T-helper 17 cell (primary cell): ENCODE measurements around the gene HMCN2. TPM values are rescaled to one million over a fixed set of nuclear protein-coding genes. Genes with fewer than 3 reads are reported as not detected.
"Not testable (repeated sequence)": the region's sequence is repeated elsewhere in the genome, so short reads cannot be mapped to it uniquely, and the experiment has no call there.

Experiments used
- ATAC-seq: fragments of 150-1000 bp; cut with Tn5 transposase; 2 replicates; pipeline ENCODE4 v1.10.0; 2021; ENCODE audit warnings: mild to moderate bottlenecking, moderate library complexity
- DNase-seq, 3 donors: peaks; one replicate each; pipeline versions ENCODE4 v3.0.0 to v3.0.0-alpha.2; 2020 to 2021
- H3K9me3 ChIP-seq: one replicate; pipeline ENCODE4 v1.7.0; 2013; ENCODE audit warnings: low read length, mild to moderate bottlenecking; ENCODE audit not compliant: control insufficient read depth, poor library complexity, severe bottlenecking
- H3K27ac Mint-ChIP-seq: one replicate; pipeline ENCODE4 v1.8.0; 2022; ENCODE audit warnings: mild to moderate bottlenecking, moderate library complexity, mixed read lengths
- H3K27me3 Mint-ChIP-seq: one replicate; pipeline ENCODE4 v1.8.0; 2022; ENCODE audit warnings: mixed read lengths
- H3K36me3 Mint-ChIP-seq: one replicate; pipeline ENCODE4 v1.8.0; 2022; ENCODE audit warnings: low read depth, mixed read lengths
- H3K4me1 Mint-ChIP-seq: one replicate; pipeline ENCODE4 v1.8.0; 2022; ENCODE audit warnings: mild to moderate bottlenecking, mixed read lengths
- H3K4me3 Mint-ChIP-seq: one replicate; pipeline ENCODE4 v1.8.0; 2022; ENCODE audit warnings: mild to moderate bottlenecking, moderate library complexity, mixed read lengths
- total RNA-seq, 4 donors: library from RNA in 2 of 4; stranded (reverse) in 2 of 4; gene quantifications; one replicate each; pipeline ENCODE4 v1.2.3 and lab custom pipeline; 2022 to 2026

The HMCN2 gene
- total RNA-seq, 2 donors from 2014 or later, result 0.12 TPM; not detected in 1

- H3K4me1 Mint-ChIP-seq, result peaks cover 26% of the 10 kb centered on the region
- H3K9me3 ChIP-seq, result no peaks in the 10 kb centered on the region
- DNase-seq (no peak), ATAC-seq (no peak)
- no peak overlapping the region for H3K4me3 Mint-ChIP-seq
- H3K36me3 Mint-ChIP-seq, result no peaks in the 10 kb centered on the region
- no peaks in the 10 kb centered on the region for H3K27me3 Mint-ChIP-seq
- H3K27ac Mint-ChIP-seq, result no peak overlapping the region
These were observed 21.7 kb upstream of the HMCN2 start for GRCh38 chr9:130243882-130244170.

GRCh38 chr9:130244548-130245165, 20.9 kb upstream of the HMCN2 start:
- no peaks in the 10 kb centered on the region for H3K9me3 ChIP-seq
- H3K4me3 Mint-ChIP-seq, result no peak overlapping the region
- H3K27me3 Mint-ChIP-seq, result no peaks in the 10 kb centered on the region
- H3K36me3 Mint-ChIP-seq, result no peaks in the 10 kb centered on the region
- H3K27ac Mint-ChIP-seq, result no peak overlapping the region
- ATAC-seq (no peak), DNase-seq (no peak)
- H3K4me1 Mint-ChIP-seq, result peaks cover 25% of the 10 kb centered on the region

- Mint-ChIP-seq H3K27ac (no peak overlapping the region), H3K4me1 (peaks cover 19% of the 10 kb centered on the region), H3K27me3 (no peaks in the 10 kb centered on the region), H3K4me3 (no peak overlapping the region), H3K36me3 (no peaks in the 10 kb centered on the region)
- ATAC-seq, result no peak
- no peak for DNase-seq
- H3K9me3 ChIP-seq, result no peaks in the 10 kb centered on the region
These were observed 20.1 kb upstream of the HMCN2 start for GRCh38 chr9:130245474-130245873.

- H3K27me3 Mint-ChIP-seq, result no peaks in the 10 kb centered on the region
- ATAC-seq, result no peak
- no peak overlapping the region for H3K4me3 Mint-ChIP-seq
These were observed 19.4 kb upstream of the HMCN2 start for GRCh38 chr9:130246126-130246525.

GRCh38 chr9:130254747-130255630, 10.6 kb upstream of the HMCN2 start:
- DNase-seq (no peak), ATAC-seq (no peak)
- no peaks in the 10 kb centered on the region for H3K9me3 ChIP-seq
- H3K36me3 Mint-ChIP-seq, result no peaks in the 10 kb centered on the region
- H3K4me1 Mint-ChIP-seq, result peaks cover 2% of the 10 kb centered on the region
- peaks cover 25% of the 10 kb centered on the region for H3K27me3 Mint-ChIP-seq
- H3K27ac Mint-ChIP-seq, result no peak overlapping the region
- no peak overlapping the region for H3K4me3 Mint-ChIP-seq

More at GRCh38 chr9:130246126-130246525, 19.4 kb upstream of the HMCN2 start:
- Mint-ChIP-seq H3K27ac (no peak overlapping the region), H3K4me1 (peaks cover 13% of the 10 kb centered on the region), H3K36me3 (no peaks in the 10 kb centered on the region)
- DNase-seq, result no peak
- no peaks in the 10 kb centered on the region for H3K9me3 ChIP-seq

GRCh38 chr9:130255631-130256134, 9.9 kb upstream of the HMCN2 start:
- Mint-ChIP-seq H3K4me1 (peaks cover 2% of the 10 kb centered on the region), H3K36me3 (no peaks in the 10 kb centered on the region), H3K27ac (no peak overlapping the region), H3K4me3 (no peak overlapping the region), H3K27me3 (peaks cover 31% of the 10 kb centered on the region)
- ATAC-seq (no peak), DNase-seq (no peak)
- no peaks in the 10 kb centered on the region for H3K9me3 ChIP-seq

- H3K4me1 Mint-ChIP-seq, result peaks cover 2% of the 10 kb centered on the region
- ATAC-seq (no peak), DNase-seq (no peak)
- H3K27me3 Mint-ChIP-seq, result peaks cover 37% of the 10 kb centered on the region
- H3K36me3 Mint-ChIP-seq, result no peaks in the 10 kb centered on the region
- no peaks in the 10 kb centered on the region for H3K9me3 ChIP-seq
- H3K27ac Mint-ChIP-seq, result no peak overlapping the region
- no peak overlapping the region for H3K4me3 Mint-ChIP-seq
These were observed 8.9 kb upstream of the HMCN2 start for GRCh38 chr9:130256644-130257043.

GRCh38 chr9:130258137-130258536, 7.4 kb upstream of the HMCN2 start:
- not testable (repeated sequence) for H3K4me3 Mint-ChIP-seq, H3K36me3 Mint-ChIP-seq, H3K4me1 Mint-ChIP-seq, ATAC-seq, DNase-seq, H3K9me3 ChIP-seq, H3K27ac Mint-ChIP-seq
- peaks cover 44% of the 10 kb centered on the region for H3K27me3 Mint-ChIP-seq

- peaks cover 3% of the 10 kb centered on the region for H3K36me3 Mint-ChIP-seq
- DNase-seq (no peak), ATAC-seq (no peak)
- peaks cover 53% of the 10 kb centered on the region for H3K27me3 Mint-ChIP-seq
- H3K27ac Mint-ChIP-seq, result no peak overlapping the region
- H3K4me1 Mint-ChIP-seq, result peaks cover 3% of the 10 kb centered on the region
- no peak overlapping the region for H3K4me3 Mint-ChIP-seq
- no peaks in the 10 kb centered on the region for H3K9me3 ChIP-seq
These were observed 6.5 kb upstream of the HMCN2 start for GRCh38 chr9:130259044-130259443.

GRCh38 chr9:130260816-130261765, 4.5 kb upstream of the HMCN2 start:
- ATAC-seq, result no peak
- H3K36me3 Mint-ChIP-seq, result peaks cover 5% of the 10 kb centered on the region
- H3K9me3 ChIP-seq, result no peaks in the 10 kb centered on the region
- no peak overlapping the region for H3K27ac Mint-ChIP-seq
- no peak for DNase-seq
- peaks cover 6% of the 10 kb centered on the region for H3K4me1 Mint-ChIP-seq
- H3K4me3 Mint-ChIP-seq, result no peak overlapping the region
- H3K27me3 Mint-ChIP-seq, result peaks cover 67% of the 10 kb centered on the region

- DNase-seq (no peak), ATAC-seq (no peak)
- Mint-ChIP-seq H3K4me3 (no peak overlapping the region), H3K27me3 (peaks cover 77% of the 10 kb centered on the region), H3K36me3 (peaks cover 5% of the 10 kb centered on the region), H3K4me1 (peaks cover 13% of the 10 kb centered on the region), H3K27ac (no peak overlapping the region)
- no peaks in the 10 kb centered on the region for H3K9me3 ChIP-seq
These were observed 3.4 kb upstream of the HMCN2 start for GRCh38 chr9:130262061-130262745.

- H3K4me1 Mint-ChIP-seq, result peaks cover 13% of the 10 kb centered on the region
- no peaks in the 10 kb centered on the region for H3K9me3 ChIP-seq
- no peak overlapping the region for H3K27ac Mint-ChIP-seq
- H3K4me3 Mint-ChIP-seq, result no peak overlapping the region
- peaks cover 5% of the 10 kb centered on the region for H3K36me3 Mint-ChIP-seq
- ATAC-seq (no peak), DNase-seq (no peak)
- peaks cover 78% of the 10 kb centered on the region for H3K27me3 Mint-ChIP-seq
These were observed 2.8 kb upstream of the HMCN2 start for GRCh38 chr9:130262771-130263170.
